Left cardiac atrium (tissue), 4 donors: ENCODE data around the gene DUSP2. TPM values are rescaled to one million over a fixed set of nuclear protein-coding genes. Genes with fewer than 3 reads are reported as not detected.

Experiments used
- ATAC-seq, 2 donors: fragments of 200-7000 bp; cut with Tn5 transposase; one replicate each; pipeline ENCODE4 v1.9.1; 2020; ENCODE audit warnings: mild to moderate bottlenecking in 2 of 2, moderate library complexity in 2 of 2
- DNase-seq: peaks from one replicate; pipeline ENCODE4 v3.0.0-alpha.2; 2020
- intact Hi-C, 2 donors: fragments of 100-400 bp; cut with DNase I; formaldehyde crosslinking; loops; one replicate each; pipeline versions ENCODE4 v1.14.1 to v1.15.1; 2022 to 2023
- total RNA-seq, 2 donors: library from RNA; stranded (reverse); fragmentation: NEBNext Ultra II Directional; extraction: Animal tissue kit (Norgen Biotek cat#: 25700); gene quantifications; one replicate each; pipeline ENCODE4 v1.2.1, GENCODE V29; 2021
- donor health status: DM: no; HTN: yes; CAD: no.
- donor health status: DM: no; HTN: yes; CAD: no; lungs with severe emphysema.
- donor health status: DM: yes; HTN: yes; CAD: no.
- donor health status: Dilated cardiomyopathy.

DUSP2 gene
- total RNA-seq, 2 donors from 2014 or later = 1.6 to 2.4 TPM

DNA sequence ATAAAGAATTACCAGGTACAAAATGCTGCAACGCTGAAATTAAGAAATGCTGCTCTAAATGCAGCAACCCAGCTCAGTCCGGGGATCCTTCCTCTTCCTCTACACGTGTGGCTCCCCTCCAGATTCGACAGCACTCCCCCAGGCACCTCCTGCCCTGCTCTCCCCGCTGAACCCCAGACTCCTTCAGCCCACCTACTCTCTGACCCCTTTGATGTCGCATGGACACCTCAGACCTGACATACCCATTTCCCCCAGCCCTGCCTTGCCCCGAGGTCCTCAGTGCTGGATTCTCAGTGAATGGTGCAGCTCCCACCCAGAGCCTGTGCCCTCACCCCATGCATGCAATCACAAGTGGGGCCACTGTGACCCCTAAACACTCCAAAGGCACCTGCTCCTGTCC is 24.2 kb downstream of the DUSP2 start:
- DNase-seq = no peak
- ATAC-seq = no peak
- intact Hi-C loops = no loop called here

DNA sequence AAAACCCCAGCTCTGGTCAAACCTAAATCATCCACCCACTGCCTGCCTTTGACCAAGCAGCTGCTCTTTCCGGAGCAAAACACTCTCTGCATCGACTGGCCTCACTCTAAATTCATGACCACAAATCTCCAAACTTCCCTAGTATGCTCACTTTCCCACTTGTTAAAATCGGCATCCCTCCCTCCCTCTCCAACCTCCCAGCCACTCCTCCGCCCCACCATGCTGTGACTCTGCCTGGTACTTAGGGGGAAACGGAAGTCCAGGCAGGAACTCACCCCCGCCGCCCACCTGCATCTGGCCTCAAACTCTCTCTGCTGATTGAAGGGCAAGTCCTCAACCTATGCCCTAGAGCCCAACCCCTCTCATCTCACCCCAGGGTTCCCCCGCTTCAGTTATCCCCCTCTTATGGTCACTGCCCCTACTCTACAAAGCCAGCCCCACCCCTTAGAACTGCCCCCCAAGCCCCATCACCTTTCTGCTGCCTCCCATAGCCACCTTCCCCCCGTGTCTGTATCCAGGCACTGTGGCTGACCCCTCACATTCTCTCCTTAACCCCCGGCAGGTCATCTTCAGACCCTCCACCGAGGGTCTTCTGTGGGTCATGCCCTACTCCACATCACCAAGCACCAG is 25.0 kb downstream of the DUSP2 start:
- ATAC-seq (no peak), DNase-seq (no peak)
- intact Hi-C loops = no loop called here

DNA sequence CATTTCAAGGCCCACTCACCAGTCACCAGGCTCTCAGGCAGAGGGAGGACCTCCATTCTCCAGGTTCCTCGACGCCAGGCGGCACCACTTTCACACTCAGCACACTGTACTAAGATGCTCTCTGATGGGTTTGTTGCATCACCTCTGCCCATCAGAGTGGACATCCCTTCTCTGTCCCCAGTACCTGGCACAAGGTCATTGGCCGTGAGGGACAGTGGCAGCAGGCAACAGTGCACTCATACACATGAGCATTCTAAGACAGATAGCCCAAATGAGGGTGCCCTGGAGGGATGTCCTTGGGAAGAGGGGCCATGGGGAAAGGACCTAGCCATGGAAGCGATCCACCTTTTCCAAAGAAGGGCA is 25.9 kb downstream of the DUSP2 start:
- intact Hi-C loops = loop anchor here in 1 of 2 donors (10.0 kb wide), 1 partner anchor 115 kb away; no protein-coding TSS in a partner anchor
- ATAC-seq = no peak
- no peak for DNase-seq

DNA sequence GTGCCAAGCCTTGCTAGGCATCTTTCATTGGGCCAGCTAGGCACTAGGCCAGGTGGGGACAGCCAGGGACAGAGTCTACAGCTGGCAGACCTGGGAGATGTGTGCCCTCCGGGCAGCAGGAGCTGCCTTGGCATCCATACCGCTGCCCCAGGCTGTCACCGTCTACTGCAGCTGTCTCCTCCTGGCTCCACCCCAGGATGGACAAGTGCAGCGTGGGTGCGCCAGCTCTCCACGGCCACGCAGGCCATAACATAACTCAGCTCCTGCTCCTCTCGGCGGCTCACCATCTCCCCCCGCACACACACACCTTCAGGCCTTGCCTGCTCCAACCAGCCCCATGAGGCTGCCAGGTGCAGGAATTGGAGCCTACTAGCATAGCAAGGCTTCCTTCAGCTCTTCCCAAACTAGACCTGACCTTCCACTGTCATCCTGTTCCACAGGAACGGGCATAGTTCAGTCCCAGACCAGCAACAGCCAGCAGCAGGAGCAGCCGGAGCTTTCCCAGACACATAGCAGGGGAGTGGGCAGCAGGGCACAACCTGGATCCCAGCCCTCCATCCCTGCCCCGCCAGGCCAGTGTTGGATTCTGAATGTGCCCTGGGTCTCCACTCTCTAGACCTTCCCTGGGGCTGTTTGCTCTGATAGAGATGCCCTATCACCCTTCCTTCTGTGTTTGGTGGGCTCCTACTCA is 26.4 kb downstream of the DUSP2 start:
- DNase-seq (no peak), ATAC-seq (no peak)
- intact Hi-C loops = loop anchor here in 1 of 2 donors (10.0 kb wide), 1 partner anchor 114 kb away; no protein-coding TSS in a partner anchor

DNA sequence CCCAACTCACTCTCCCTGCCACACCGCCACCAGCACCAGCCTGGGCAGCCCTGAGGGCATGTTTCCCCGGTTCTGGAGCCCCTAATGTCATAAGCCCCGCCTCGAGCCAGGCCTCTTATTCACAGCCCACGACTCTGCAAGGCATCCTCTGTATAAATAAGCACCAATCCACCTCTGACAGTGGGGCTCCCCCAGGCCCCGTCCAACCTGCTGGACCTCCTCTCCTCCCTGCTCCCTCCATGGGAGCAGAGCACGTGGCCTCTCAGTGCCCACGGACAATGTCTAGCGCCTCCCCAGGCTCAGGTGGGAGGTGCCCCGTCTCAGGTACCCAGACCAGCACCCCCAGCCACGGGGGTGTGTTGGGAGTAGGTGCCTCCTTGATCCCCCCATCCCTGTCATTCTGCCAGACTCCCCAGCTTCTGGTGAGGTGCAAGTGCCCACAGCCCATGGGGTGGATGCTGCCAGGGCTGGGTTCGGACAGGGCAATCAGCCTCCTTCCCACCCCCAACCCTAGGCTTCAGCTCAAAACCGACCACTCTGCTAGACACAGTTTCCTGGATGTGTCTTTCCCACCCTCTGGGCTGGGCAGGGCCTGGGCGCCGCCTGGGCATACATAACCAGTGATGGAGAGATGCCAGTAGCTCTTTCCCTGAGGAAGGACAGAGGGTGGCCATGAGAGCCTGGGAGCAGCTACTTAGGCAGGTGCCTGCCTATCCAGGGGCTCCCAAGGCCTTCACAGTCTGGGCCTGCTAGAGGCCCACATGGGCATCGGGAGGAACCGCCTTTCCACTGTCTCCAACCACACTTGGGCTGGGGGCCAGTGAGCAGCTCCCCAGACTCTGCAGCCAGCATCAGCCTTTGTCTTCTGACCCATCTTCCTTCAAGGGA is 27.3 kb downstream of the DUSP2 start:
- ATAC-seq (no peak), DNase-seq (no peak)
- intact Hi-C loops = loop anchor here in 1 of 2 donors (10.0 kb wide), 1 partner anchor 113 kb away; no protein-coding TSS in a partner anchor

DNA sequence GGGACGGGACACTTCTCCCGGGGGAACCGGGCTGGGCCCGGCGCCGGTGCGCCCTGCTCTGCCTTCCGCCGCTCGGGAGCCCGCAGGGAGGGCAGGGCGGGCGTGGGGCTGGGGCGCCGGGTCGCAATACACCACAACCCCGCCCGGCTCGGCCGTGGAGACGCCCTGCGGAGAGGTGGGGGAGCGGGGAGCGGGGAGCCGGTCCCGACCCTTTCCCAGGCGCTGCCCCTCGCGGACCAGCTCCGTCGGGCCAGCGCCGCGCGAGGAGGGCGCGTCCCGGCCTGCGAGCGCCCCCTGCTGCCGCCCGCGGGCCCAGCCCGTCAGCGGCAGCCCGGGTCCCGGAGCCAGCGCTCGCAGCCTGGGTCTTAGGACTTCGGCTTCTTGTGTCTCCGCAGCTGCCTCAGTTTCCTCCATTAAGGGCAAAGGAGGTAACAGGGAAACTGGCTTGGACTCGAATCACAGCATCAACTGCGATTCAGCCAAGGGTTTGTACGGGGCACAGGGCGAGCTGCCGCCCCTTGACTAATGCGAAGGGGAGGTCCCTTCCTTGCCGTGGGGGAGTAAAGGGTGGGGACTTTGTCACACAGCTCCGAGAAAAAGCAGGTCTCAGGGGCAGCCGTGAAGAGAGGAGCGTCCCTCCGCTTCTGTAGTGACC is 28.2 kb downstream of the DUSP2 start:
- intact Hi-C loops = loop anchor here in 1 of 2 donors (10.0 kb wide), 1 partner anchor 112 kb away; no protein-coding TSS in a partner anchor
- ATAC-seq (peak; percentile 88 to 92), DNase-seq (peak; percentile 51)

DNA sequence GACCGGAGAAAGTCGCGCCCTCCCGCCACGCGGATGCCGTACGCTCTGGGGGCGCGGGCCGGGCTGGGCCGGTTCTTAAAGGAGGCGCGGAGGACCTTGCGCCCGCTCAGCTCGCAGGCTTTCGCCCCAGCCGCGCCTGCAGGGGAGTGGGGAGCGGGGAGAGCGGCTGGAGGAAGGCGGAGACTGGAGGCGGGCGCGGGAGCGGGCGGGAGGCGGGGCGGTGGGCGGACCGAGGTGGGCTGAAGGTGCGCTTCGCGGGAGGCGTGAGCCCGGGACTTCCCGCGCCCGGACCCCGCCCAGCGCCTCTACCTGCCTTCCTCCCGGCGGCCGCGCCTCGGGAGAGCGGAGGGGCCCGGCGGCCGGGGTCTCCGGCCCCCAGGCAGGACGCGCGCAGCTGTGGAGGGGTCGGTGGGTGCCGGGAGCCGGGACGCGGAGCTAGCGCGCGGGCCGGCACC is 28.8 kb downstream of the DUSP2 start, which contains the start of gene ADRA2B:
TSS of gene ADRA2B (minus strand) at position 148 of the 455 bp plus-strand sequence. CDS start 422 bp downstream, outside the sequence.
- DNase-seq (peak; percentile 58), ATAC-seq (peak; percentile 80 to 82)
- intact Hi-C loops = loop anchor here in 1 of 2 donors (10.0 kb wide), 1 partner anchor 112 kb away; no protein-coding TSS in a partner anchor

DNA sequence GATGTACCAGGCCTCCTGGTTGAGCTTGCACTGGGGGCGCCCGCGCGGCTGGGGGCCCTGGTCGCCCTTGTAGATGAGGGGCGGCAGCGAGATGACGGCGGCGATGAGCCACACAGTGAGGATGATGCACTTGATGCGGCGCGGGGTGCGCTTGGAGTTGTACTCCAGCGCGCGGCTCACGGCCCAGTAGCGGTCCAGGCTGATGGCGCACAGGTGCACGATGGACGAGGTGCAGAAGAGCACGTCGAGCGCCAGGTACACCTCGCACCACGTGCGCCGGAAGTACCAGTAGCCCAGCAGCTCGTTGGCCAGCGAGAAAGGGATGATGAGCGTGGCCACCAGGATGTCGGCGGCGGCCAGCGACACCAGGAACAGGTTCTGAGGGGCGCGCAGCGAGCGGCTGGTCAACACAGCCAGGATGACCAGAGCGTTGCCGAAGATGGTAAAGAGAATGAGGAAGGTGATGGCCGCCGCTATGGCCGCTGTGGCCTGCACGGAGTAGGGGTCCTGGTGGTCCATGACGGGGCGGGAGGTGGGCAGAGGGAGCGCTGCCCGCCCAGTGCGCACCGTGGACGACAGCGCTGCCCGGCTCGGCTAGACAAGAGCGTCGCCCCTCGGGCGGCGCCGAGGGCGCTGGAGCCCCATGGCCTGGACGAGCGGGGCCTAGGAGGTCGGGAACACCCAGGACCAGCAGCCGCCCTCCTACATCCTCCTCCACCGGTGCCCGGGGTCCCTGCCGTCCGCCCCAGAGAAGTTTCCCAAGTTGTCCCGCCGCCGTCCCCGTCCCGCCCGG is 29.4 kb downstream of the DUSP2 start:
- peak in 1 of 2 donors; percentile 4 for ATAC-seq
- intact Hi-C loops = loop anchor here in 1 of 2 donors (10.0 kb wide), 1 partner anchor 111 kb away; no protein-coding TSS in a partner anchor
- peak; percentile 20 for DNase-seq

DNA sequence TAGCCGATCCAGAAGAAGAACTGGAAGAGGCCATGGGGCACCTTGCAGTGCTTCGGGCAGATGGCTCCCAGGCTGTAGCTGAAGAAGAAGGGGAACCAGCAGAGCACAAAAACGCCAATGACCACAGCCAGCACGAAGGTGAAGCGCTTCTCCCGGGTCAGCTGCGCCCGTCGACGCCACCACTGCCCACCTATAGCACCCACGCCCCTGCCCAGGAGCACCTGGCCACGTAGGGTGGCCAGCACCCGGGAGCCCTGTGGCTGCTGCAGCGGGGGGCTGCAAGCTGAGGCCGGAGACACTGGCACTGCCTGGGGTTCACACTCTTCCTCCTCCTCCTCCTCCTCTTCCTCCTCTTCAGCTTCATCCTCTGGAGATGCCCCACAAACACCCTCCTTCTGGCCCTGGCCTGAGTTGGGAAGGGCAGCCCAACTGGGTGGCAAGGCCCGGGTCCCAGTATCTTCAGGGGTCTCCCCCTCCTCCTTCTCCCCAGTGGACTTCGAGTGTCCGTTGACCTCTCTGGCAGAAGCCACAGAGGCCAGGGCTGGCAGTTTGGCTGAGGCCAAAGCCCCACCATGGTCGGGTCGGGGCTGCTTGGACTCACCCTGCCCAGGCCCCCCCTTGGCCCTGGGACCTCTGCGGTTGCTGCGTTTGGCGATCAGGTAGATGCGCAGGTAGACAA is 30.2 kb downstream of the DUSP2 start:
- no peak for ATAC-seq
- intact Hi-C loops = loop anchor here in 1 of 2 donors (5.0 to 10.0 kb wide), 2 partner anchors 43 to 110 kb away; no protein-coding TSS in a partner anchor
- DNase-seq = no peak

DNA sequence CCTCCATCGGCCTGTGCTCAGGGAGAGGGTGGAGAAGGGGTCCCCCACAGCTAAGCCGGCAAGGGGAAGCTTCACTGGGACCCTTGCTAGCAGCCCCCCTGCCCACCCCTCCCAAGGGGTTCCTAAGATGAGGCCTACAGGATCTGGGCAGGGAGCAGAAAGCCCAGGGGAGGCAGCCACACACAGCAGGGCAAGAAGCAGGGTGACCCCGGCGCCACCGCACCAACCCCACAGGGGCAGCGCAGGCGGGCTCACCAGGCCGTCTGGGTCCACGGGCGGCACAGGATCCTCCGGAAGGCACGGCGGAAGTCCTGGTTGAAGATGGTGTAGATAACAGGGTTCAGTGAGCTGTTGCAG is 30.7 kb downstream of the DUSP2 start:
- intact Hi-C loops = loop anchor here in 1 of 2 donors (5.0 to 10.0 kb wide), 2 partner anchors 42 to 110 kb away; no protein-coding TSS in a partner anchor
- DNase-seq (no peak), ATAC-seq (no peak)

DNA sequence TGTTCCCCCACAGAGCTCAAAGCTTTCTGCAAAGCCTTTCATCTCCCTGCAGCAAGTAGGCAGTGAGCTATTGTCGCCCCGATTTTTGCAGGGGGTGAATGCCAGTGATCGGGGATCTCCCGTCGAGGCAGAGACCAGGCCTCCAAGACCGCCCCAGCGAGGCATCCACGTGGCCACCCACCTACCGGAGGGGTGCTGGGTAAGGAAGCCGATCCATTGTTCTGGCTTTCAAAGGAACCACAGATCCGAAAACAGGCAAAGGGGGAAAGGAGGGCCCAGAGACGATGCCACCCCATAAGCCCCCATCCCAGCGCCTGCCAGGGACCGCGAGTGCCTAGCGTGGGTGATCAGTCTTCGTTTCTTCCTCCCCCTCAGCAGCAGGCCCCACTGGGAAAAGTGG is 31.3 kb downstream of the DUSP2 start:
- intact Hi-C loops = loop anchor here in 1 of 2 donors (5.0 to 10.0 kb wide), 2 partner anchors 42 to 109 kb away; no protein-coding TSS in a partner anchor
- DNase-seq (no peak), ATAC-seq (no peak)

DNA sequence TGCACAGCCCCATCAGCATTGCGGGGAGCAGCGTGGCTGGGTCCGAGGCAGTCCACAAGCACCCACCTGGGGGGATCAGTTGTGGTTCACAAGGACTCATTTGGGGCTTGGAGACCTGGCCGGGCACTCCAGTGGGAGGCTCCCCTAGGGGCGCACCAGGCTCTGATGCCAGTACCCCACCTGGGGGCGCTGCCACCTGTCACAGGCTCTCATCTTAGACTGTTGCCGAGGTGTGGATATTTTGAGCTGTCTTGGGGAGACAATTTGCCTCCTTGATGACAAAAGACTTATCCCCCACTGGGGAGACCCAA is 31.9 kb downstream of the DUSP2 start:
- no peak for ATAC-seq
- intact Hi-C loops = loop anchor here in 1 of 2 donors (5.0 to 10.0 kb wide), 2 partner anchors 41 to 109 kb away; no protein-coding TSS in a partner anchor
- no peak for DNase-seq

DNA sequence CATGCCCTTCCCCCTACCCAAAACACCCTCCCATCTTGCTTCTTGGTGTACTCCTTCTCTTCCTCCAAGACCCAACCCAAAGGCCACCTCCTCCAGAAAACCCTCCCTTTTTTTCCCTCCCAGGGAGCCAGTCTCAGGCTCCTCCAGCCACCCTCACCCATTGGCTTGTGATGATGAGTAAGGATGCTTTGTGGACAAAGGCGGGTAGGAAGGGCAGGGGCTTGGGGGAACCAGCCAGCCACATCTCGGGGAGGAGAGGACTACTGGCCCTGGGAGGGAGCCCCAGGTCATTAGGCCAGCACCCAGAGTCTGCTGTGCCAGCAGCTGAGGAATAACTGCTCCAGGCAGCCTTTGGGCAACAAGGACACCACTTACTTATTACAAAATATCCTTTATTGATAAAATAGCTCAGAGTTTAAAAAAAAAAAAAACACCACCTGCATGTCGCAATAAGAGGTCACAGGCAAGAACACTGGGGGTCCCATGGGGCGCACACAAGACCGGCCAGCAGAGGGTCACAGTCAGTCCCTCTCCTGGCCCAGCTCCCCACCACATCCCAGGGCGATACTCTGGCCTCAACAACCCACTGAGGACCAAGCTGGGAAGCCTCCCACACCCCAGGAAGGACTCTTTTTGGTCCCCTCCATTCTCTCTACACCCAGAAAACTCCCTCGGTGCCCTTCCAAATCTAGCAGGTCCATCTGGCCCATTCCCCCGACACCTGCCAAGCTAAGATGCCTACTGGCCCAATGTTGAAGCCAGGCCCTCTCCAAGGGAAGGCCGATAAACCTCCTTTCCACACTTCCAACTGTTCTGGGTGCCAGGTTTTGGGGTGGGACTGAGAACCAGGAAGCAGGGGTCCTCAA is 32.5 kb downstream of the DUSP2 start:
- intact Hi-C loops = loop anchor here in 1 of 2 donors (5.0 to 10.0 kb wide), 2 partner anchors 40 to 108 kb away; no protein-coding TSS in a partner anchor

DNA sequence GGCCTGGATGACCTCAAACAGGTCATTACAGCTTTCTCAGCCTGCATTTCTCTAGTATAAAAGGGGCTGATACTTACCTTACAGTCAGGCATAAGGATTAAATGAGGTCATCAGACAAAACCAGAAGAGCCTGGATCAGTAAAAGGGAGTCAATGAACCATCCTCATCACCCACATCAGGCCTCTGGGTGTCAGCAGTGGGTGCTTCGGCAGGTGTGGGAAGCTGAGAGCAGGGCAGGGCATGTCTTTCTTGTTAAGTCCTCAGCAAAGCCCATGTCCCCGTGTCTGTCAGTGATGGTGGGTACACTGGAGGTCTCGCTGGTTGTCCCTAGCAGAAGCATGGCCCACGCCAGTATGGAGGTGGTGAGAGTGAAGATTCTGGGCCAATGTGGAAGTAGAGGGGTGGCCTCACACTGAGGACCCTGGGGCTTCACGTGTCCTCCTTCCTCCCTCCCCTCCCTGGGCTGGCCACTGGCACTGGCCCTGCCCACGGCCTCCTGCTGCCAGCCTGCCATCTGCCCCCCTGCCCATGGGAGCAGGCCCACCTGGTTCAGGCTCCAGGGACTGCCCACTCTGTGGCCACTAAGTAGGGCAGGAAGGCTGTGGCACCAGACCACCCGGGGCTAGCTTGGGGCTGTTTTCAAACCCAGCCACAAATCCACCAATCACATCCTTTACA is 33.3 kb downstream of the DUSP2 start:
- ATAC-seq (no peak), DNase-seq (no peak)
- intact Hi-C loops = loop anchor here in 1 of 2 donors (5.0 to 10.0 kb wide), 2 partner anchors 40 to 107 kb away; no protein-coding TSS in a partner anchor

More for the DNA sequence above, 32.5 kb downstream of the DUSP2 start:
- no peak for DNase-seq
- no peak for ATAC-seq

DNA sequence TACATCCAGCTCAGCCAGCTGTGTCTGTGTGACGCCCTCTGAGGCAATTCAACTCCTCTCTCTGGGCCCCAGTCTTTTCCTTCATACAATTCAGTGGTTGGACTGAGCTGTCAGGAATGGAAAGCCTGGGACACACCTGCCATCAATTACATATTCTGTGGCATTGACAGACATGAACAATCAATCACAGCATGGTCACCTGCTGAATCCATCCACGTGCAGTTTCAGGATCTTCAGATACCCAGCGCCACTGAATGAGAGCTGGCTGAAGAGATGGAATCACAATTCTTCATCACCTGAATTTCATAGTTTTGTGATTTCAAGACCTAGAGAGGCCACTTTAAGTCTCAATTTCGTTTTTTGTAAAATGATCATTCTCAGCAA is 34.0 kb downstream of the DUSP2 start:
- DNase-seq (no peak), ATAC-seq (no peak)
- intact Hi-C loops = loop anchor here in 1 of 2 donors (5.0 to 10.0 kb wide), 2 partner anchors 39 to 106 kb away; no protein-coding TSS in a partner anchor
